Activated naive CD4-positive, alpha-beta T cell treated with anti-CD3 and anti-CD28 coated beads, Interleukin-2, amount 50 U/mL, for 24 hours (primary cell): ENCODE results near the gene PARD3B.

Experiments
- H3K27ac Mint-ChIP-seq: one replicate; pipeline ENCODE4 v1.8.0; 2021; ENCODE audit warnings: mild to moderate bottlenecking, mixed read lengths
- H3K27me3 Mint-ChIP-seq: one replicate; pipeline ENCODE4 v1.8.0; 2021; ENCODE audit warnings: mixed read lengths
- H3K36me3 Mint-ChIP-seq: one replicate; pipeline ENCODE4 v1.8.0; 2021; ENCODE audit warnings: mixed read lengths
- H3K4me1 Mint-ChIP-seq: one replicate; pipeline ENCODE4 v1.8.0; 2021; ENCODE audit warnings: mixed read lengths
- H3K4me3 Mint-ChIP-seq: one replicate; pipeline ENCODE4 v1.8.0; 2021; ENCODE audit warnings: mild to moderate bottlenecking, mixed read lengths
- H3K9me3 Mint-ChIP-seq: one replicate; pipeline ENCODE4 v1.8.0; 2021; ENCODE audit warnings: mixed read lengths

PARD3B gene

GRCh38 chr2:205628422-205628821 is 1083.1 kb downstream of the PARD3B start:
- no peaks in the 10 kb centered on the region for H3K9me3 Mint-ChIP-seq
- H3K4me3 Mint-ChIP-seq: no peak overlapping the region
- no peaks in the 10 kb centered on the region for H3K27me3 Mint-ChIP-seq
- H3K4me1 Mint-ChIP-seq: no peaks in the 10 kb centered on the region
- no peaks in the 10 kb centered on the region for H3K36me3 Mint-ChIP-seq
- H3K27ac Mint-ChIP-seq: no peak overlapping the region

- Mint-ChIP-seq H3K27ac (no peak overlapping the region), H3K9me3 (no peaks in the 10 kb centered on the region), H3K4me3 (no peak overlapping the region), H3K36me3 (no peaks in the 10 kb centered on the region), H3K4me1 (no peaks in the 10 kb centered on the region), H3K27me3 (no peaks in the 10 kb centered on the region)
Observed at GRCh38 chr2:205629091-205629776, 1084.0 kb downstream of the PARD3B start.

- H3K9me3 Mint-ChIP-seq: no peaks in the 10 kb centered on the region
- H3K4me3 Mint-ChIP-seq: no peak overlapping the region
- no peak overlapping the region for H3K27ac Mint-ChIP-seq
- H3K36me3 Mint-ChIP-seq: no peaks in the 10 kb centered on the region
- peaks cover 15% of the 10 kb centered on the region for H3K4me1 Mint-ChIP-seq
- no peaks in the 10 kb centered on the region for H3K27me3 Mint-ChIP-seq
Observed at GRCh38 chr2:205633994-205634393, 1088.7 kb downstream of the PARD3B start.

DNA sequence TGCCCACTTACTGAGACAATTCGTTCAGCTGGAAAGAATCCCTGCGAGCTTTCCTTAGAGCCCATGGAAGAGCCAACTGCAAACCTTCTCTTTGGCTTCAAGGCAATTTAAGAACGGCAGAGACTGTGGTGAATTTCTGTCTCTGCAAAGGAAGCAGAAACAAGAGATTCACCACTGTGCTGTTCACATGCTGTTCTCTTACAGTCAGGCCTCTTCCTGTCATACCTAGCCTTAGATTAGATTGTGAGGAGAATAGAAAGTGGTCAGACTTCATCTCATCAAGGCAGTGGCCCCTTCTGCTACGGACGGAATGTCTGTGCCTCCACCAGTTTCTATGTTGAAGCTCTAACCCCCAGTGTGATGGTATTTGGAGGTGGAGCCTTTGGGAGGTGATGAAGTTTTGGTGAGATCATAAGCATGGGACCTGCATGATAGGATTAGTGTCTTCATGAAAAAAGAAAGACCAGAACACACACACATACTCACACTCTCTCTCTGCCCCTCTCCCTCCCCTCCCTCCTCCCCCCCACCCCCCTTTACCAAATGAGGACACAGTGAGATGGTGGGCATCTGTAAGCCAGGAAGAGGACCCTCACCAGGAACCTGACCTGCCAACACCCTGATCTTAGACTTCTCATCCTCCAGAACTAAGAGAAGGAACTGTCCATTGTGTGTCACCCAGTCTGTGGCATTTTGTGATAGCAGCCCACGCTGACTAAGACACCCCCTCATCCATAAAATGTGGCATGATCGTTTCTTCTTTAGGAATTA is 1091.5 kb downstream of the PARD3B start:
- no peaks in the 10 kb centered on the region for H3K36me3 Mint-ChIP-seq
- no peak overlapping the region for H3K4me3 Mint-ChIP-seq
- H3K27ac Mint-ChIP-seq: no peak overlapping the region
- peaks cover 15% of the 10 kb centered on the region for H3K4me1 Mint-ChIP-seq
- H3K27me3 Mint-ChIP-seq: no peaks in the 10 kb centered on the region
- H3K9me3 Mint-ChIP-seq: no peaks in the 10 kb centered on the region

DNA sequence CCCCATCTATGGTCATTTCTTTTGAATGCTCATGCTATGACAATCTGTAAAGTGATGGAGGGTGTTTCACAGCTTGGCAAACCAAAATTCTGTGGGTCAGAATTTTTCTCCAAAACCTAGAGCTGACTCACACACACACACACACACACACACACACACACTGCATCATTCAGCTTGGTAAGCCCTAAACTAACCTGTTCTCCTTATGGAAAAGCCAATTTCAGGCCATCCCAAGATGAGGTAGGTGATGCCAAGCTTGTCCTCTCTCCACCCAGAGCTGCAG is 1092.0 kb downstream of the PARD3B start:
- Mint-ChIP-seq H3K4me1 (peaks cover 15% of the 10 kb centered on the region), H3K9me3 (no peaks in the 10 kb centered on the region), H3K4me3 (no peak overlapping the region), H3K27me3 (no peaks in the 10 kb centered on the region), H3K36me3 (no peaks in the 10 kb centered on the region), H3K27ac (no peak overlapping the region)

DNA sequence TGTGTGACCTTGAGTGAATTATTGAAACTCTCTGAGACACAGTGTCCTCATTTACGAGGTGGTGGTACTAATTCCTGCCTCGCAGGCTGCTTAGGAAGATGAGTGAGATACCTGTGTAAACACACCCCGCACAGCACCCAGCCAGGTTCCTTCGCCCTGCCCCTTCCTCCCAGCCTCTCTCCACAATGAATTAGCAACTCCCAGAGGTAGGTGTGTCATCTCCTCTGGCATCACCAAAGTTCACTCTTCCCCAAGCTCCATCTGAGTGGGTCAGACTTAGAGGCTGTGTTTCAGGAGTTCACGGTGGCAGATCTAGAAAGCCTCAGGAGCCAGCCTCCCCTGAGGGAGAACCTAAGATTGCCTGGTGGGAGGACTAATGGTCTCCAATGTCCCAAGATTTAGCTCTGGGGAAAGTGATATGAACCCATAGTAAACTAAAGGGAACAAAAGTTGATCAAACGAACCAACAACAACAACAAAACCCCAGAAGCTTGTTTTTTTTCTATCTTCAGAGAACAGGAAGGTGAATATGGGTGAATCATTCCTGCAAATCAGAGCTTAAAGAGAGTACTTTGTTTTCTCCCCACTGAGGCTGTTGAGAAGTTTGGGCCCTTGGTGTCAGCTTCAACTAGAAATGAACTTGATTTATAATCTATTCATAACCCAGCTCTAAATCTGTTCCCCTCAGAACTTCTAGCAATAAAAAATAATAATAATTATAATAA is 1092.7 kb downstream of the PARD3B start:
- Mint-ChIP-seq H3K27me3 (no peaks in the 10 kb centered on the region), H3K27ac (no peak overlapping the region), H3K4me3 (no peak overlapping the region), H3K4me1 (peaks cover 15% of the 10 kb centered on the region), H3K9me3 (no peaks in the 10 kb centered on the region), H3K36me3 (no peaks in the 10 kb centered on the region)

DNA sequence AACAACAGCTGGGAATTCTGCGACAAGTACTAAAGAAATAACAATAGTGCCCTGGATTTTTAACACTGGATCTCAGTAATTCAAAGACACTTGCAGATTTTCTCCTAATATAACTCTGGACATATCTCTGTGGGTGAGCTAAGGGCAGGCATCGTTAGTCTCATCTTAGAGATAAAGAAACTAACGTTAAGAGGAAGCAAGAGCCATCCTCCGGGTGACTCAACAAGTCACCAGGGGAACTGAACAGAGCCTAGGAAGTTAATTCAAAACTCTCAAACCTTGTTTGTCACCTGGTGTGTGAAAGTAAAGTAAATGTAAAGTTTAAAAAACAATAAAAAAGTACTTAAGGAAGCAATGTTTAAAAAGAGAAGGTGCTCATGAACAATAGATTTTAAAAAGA is 1095.4 kb downstream of the PARD3B start:
- Mint-ChIP-seq H3K27ac (no peak overlapping the region), H3K9me3 (no peaks in the 10 kb centered on the region), H3K27me3 (no peaks in the 10 kb centered on the region)

GRCh38 chr2:205642599-205643356 is 1097.5 kb downstream of the PARD3B start:
- Mint-ChIP-seq H3K36me3 (no peaks in the 10 kb centered on the region), H3K4me3 (no peak overlapping the region), H3K27me3 (no peaks in the 10 kb centered on the region), H3K9me3 (no peaks in the 10 kb centered on the region), H3K4me1 (peaks cover 3% of the 10 kb centered on the region), H3K27ac (no peak overlapping the region)

More for the DNA sequence above, 1095.4 kb downstream of the PARD3B start:
- H3K4me3 Mint-ChIP-seq: no peak overlapping the region
- no peaks in the 10 kb centered on the region for H3K36me3 Mint-ChIP-seq
- peaks cover 15% of the 10 kb centered on the region for H3K4me1 Mint-ChIP-seq

GRCh38 chr2:205643391-205643885 is 1098.2 kb downstream of the PARD3B start:
- H3K4me1 Mint-ChIP-seq: no peaks in the 10 kb centered on the region
- no peaks in the 10 kb centered on the region for H3K27me3 Mint-ChIP-seq
- no peak overlapping the region for H3K27ac Mint-ChIP-seq
- H3K9me3 Mint-ChIP-seq: no peaks in the 10 kb centered on the region
- H3K36me3 Mint-ChIP-seq: no peaks in the 10 kb centered on the region
- no peak overlapping the region for H3K4me3 Mint-ChIP-seq

DNA sequence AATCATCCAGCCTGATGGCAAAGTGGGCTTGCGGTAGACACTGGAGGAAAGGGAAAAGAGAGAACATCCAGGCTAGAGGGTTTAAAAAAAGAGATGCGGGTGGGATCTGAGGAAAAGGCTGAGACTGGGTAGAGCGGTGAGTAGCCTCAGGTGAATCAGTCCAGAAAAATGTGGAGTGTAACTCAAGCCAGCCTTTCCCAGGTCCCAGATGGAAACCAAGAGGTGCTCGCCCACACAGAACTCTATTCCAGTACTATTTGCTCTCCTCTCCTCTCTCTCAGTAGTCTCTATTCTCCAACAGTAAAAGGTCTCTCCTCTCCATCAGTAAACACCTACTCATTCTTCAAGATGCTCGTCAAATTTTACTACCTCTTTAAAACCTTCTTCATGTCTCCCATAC is 1098.7 kb downstream of the PARD3B start:
- Mint-ChIP-seq H3K4me3 (no peak overlapping the region), H3K36me3 (no peaks in the 10 kb centered on the region), H3K27me3 (no peaks in the 10 kb centered on the region), H3K4me1 (no peaks in the 10 kb centered on the region), H3K9me3 (no peaks in the 10 kb centered on the region), H3K27ac (no peak overlapping the region)

DNA sequence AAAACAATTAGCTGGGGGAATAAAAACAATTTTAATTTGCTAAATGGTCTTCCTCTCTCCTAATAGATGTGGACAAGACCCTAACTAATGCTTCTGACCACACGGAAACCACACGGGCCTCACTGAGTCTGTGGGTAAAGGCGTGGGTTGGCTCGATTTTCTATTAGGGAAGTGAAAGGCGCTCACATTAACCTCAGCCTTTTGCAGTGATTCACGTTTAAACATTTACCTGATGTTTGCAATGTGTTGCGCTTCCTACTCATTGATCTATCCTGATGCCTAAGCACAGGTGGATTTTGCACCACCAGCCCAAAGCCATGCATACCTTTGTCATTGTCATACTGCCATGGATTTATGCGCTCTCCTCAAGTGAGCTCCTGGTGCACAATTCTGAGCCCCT is 1101.4 kb downstream of the PARD3B start:
- Mint-ChIP-seq H3K9me3 (no peaks in the 10 kb centered on the region), H3K36me3 (no peaks in the 10 kb centered on the region), H3K27me3 (no peaks in the 10 kb centered on the region), H3K4me1 (no peaks in the 10 kb centered on the region), H3K4me3 (no peak overlapping the region), H3K27ac (no peak overlapping the region)

DNA sequence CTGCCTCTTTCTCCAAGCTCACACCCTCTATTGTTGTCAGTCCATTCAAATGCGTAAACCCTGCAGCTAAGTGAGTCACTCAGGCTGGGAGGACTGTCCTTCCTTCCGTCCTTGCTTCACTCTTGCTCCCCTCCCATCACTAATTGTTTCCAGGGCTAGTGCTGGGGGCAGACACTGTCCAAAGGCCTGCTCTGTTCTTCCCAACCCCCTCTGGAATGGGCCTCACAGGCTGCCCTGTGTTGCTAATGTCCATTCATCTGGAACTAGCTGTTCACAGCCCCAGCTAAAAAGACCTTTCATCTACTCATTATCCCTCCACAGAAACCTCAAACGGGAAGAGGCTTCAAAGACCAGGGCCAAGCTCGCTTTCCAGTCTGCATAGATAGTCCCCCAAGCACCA is 1105.2 kb downstream of the PARD3B start:
- Mint-ChIP-seq H3K4me3 (no peak overlapping the region), H3K9me3 (no peaks in the 10 kb centered on the region), H3K36me3 (no peaks in the 10 kb centered on the region), H3K27ac (no peak overlapping the region), H3K4me1 (peaks cover 4% of the 10 kb centered on the region), H3K27me3 (no peaks in the 10 kb centered on the region)

DNA sequence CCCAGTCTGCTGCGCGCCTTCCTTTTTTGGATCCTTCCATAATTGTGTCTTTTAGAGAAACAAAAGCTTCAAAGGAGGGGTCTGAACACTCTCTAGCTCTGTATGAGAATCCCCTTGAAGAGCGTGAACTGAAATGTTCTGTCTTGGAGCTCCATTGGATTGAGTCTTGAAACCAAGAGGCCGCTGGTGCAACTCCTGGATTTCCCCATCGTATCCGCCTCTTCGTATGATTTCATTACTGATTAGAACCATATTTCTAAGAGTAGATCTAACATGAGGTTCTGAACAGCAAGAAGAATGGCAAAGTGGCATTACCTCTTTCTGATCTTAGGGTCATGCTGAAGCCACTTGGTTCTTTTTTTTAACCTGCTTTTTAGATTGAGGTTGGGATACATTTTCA is 1105.7 kb downstream of the PARD3B start:
- no peaks in the 10 kb centered on the region for H3K36me3 Mint-ChIP-seq
- no peaks in the 10 kb centered on the region for H3K27me3 Mint-ChIP-seq
- H3K9me3 Mint-ChIP-seq: no peaks in the 10 kb centered on the region
- peaks cover 4% of the 10 kb centered on the region for H3K4me1 Mint-ChIP-seq
- H3K27ac Mint-ChIP-seq: no peak overlapping the region
- no peak overlapping the region for H3K4me3 Mint-ChIP-seq

GRCh38 chr2:205651719-205652118 is 1106.4 kb downstream of the PARD3B start:
- H3K36me3 Mint-ChIP-seq: no peaks in the 10 kb centered on the region
- H3K4me3 Mint-ChIP-seq: no peak overlapping the region
- no peaks in the 10 kb centered on the region for H3K27me3 Mint-ChIP-seq
- H3K9me3 Mint-ChIP-seq: no peaks in the 10 kb centered on the region
- H3K27ac Mint-ChIP-seq: no peak overlapping the region
- peaks cover 4% of the 10 kb centered on the region for H3K4me1 Mint-ChIP-seq

- H3K9me3 Mint-ChIP-seq: no peaks in the 10 kb centered on the region
- no peaks in the 10 kb centered on the region for H3K27me3 Mint-ChIP-seq
- peaks cover 8% of the 10 kb centered on the region for H3K4me1 Mint-ChIP-seq
- no peak overlapping the region for H3K27ac Mint-ChIP-seq
- H3K4me3 Mint-ChIP-seq: no peak overlapping the region
- no peaks in the 10 kb centered on the region for H3K36me3 Mint-ChIP-seq
Observed at GRCh38 chr2:205654878-205655605, 1109.8 kb downstream of the PARD3B start.
